GM10847 (cell line): ENCODE results near the gene AGO1.

ENCODE experiments used
- POLR2A ChIP-seq: IDR thresholded peaks from 2 replicates; pipeline ENCODE4 v1.6.1; 2011; ENCODE audit not compliant: insufficient read length; ENCODE audit errors: extremely low read depth

AGO1 gene

GRCh38 chr1:35932158-35932636 is 49.2 kb downstream of the AGO1 start:
- TF ChIP-seq POLR2A, result no peak

GRCh38 chr1:35932941-35933340 is 49.9 kb downstream of the AGO1 start:
- no peak for TF ChIP-seq POLR2A

GRCh38 chr1:35935442-35936388 is 52.7 kb downstream of the AGO1 start:
- no peak for TF ChIP-seq POLR2A

- TF ChIP-seq POLR2A, result no peak
Observed at GRCh38 chr1:35936838-35937237, 53.8 kb downstream of the AGO1 start.

- TF ChIP-seq POLR2A, result no peak
Observed at GRCh38 chr1:35939484-35939883, 56.5 kb downstream of the AGO1 start.

- no peak for TF ChIP-seq POLR2A
Observed at GRCh38 chr1:35945327-35945726, 62.3 kb downstream of the AGO1 start.

- TF ChIP-seq POLR2A, result no peak
Observed at GRCh38 chr1:35947547-35947946, 64.5 kb downstream of the AGO1 start.

- TF ChIP-seq POLR2A, result no peak
Observed at GRCh38 chr1:35958558-35958957, 75.5 kb downstream of the AGO1 start.

- TF ChIP-seq POLR2A, result no peak
Observed at GRCh38 chr1:35959304-35959703, 76.3 kb downstream of the AGO1 start.

GRCh38 chr1:35962952-35963351 is 79.9 kb downstream of the AGO1 start:
- TF ChIP-seq POLR2A, result no peak

- TF ChIP-seq POLR2A, result no peak
Observed at GRCh38 chr1:35968396-35968795, 85.4 kb downstream of the AGO1 start.

GRCh38 chr1:35971601-35972000 is 88.6 kb downstream of the AGO1 start:
- TF ChIP-seq POLR2A, result no peak

GRCh38 chr1:35980090-35980489 is 97.1 kb downstream of the AGO1 start:
- no peak for TF ChIP-seq POLR2A
